Heart left ventricle (tissue), 13 donors: ENCODE measurements around the gene GPC3.

ENCODE experiments used
- POLR2A ChIP-seq, 2 donors: fragments of 450-650 bp; IDR thresholded peaks; one replicate each; pipeline ENCODE4 v1.6.1; 2017; ENCODE audit warnings: antibody characterized with exemption in 2 of 2, mild to moderate bottlenecking in 2 of 2, moderate library complexity in 2 of 2
- TF ChIP-seq, protein P1 (sequence below), 12 donors: fragments of 200-600 bp; sonication (generic) in 4 of 12; IDR thresholded peaks; one replicate each; pipeline versions ENCODE4 v1.5.0 to v1.8.0; 2018 to 2022; ENCODE audit warnings: antibody characterized with exemption in 12 of 12, mild to moderate bottlenecking in 5 of 12
- donor health status: ischemic (EF 13 %, LVEDD 7.1; RV severe dilation, severe dysfunction).
- donor health status: DM: no; HTN: yes; CAD: no.
- donor health status: DM: no; HTN: no; CAD: no.
- donor health status: ischemic (EF 25% LVEDD 6.9; RV normal size, moderate dysfunction).
- donor health status: ischemic (EF 25% LVEDD 5.7; RV mildly dilated, moderate dysfunction).
- donor health status: ischemic (EF 35%, LVEDD 5.7; RV mildly dilated, moderate dysfunction).
- donor health status: nonischemic (EF 11% LVEDD 7.7; RV severe dilation, severe dysfunction).
- donor health status: DM: yes; HTN: yes; CAD: no.
- donor health status: PGD.
- donor health status: ischemic (EF 29% LVEDD 5.4; RV normal size, mild dysfunction).
- donor health status: nonischemic (EF 23%, LVEDD 6.1; RV moderate dilation, normal function).

- TF ChIP-seq, protein P1, sequence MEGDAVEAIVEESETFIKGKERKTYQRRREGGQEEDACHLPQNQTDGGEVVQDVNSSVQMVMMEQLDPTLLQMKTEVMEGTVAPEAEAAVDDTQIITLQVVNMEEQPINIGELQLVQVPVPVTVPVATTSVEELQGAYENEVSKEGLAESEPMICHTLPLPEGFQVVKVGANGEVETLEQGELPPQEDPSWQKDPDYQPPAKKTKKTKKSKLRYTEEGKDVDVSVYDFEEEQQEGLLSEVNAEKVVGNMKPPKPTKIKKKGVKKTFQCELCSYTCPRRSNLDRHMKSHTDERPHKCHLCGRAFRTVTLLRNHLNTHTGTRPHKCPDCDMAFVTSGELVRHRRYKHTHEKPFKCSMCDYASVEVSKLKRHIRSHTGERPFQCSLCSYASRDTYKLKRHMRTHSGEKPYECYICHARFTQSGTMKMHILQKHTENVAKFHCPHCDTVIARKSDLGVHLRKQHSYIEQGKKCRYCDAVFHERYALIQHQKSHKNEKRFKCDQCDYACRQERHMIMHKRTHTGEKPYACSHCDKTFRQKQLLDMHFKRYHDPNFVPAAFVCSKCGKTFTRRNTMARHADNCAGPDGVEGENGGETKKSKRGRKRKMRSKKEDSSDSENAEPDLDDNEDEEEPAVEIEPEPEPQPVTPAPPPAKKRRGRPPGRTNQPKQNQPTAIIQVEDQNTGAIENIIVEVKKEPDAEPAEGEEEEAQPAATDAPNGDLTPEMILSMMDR (IDR thresholded peaks at IDR 0.05): no peak
- no peak for TF ChIP-seq POLR2A (IDR thresholded peaks at IDR 0.05)
Observed at GRCh38 chrX:133653358-133653757, 332.0 kb downstream of the GPC3 start.
